B cell (primary cell): ENCODE results near the gene FGF18. TPM values are rescaled to one million over a fixed set of nuclear protein-coding genes. Genes with fewer than 3 reads are reported as not detected.

Source experiments
- ATAC-seq: fragments of 200-7000 bp; cut with Tn5 transposase; one replicate; pipeline ENCODE4 v1.10.0; 2021; ENCODE audit warnings: low read depth, mild to moderate bottlenecking, moderate number of reproducible peaks, moderate library complexity
- CTCF ChIA-PET: fragments of 350-600 bp; sonication (Branson Sonifier 250); formaldehyde crosslinking; loops from one replicate; lab custom pipeline; 2021; ENCODE audit warnings: antibody characterized with exemption, inconsistent platforms; lab: Charles Lee
- POLR2A ChIA-PET: fragments of 350-600 bp; sonication (Branson Sonifier 250); formaldehyde crosslinking; loops from one replicate; lab custom pipeline; 2021; ENCODE audit warnings: antibody characterized with exemption; lab: Charles Lee
- DNase-seq: peaks from one replicate; pipeline ENCODE4 v3.0.0; 2013
- H2AFZ ChIP-seq: 2 replicates; pipeline ENCODE4 v1.6.1; 2012; ENCODE audit warnings: mild to moderate bottlenecking, low read depth, low read length; ENCODE audit not compliant: insufficient read depth, poor library complexity, severe bottlenecking
- H3K27ac ChIP-seq, 2 donors: 1 replicate in 1 of 2; 2 replicates in 1 of 2; pipeline ENCODE4 v1.5.1; 2012 to 2013; ENCODE audit warnings: low read length in 2 of 2, mild to moderate bottlenecking in 2 of 2, moderate library complexity in 1 of 2
- H3K27me3 ChIP-seq, 4 experiments: fragments of 200-600 bp in 1 of 4; sonication (generic) in 1 of 4; replicated peaks in 1 of 4; 1 replicate in 2 of 4; 2 replicates in 2 of 4; pipeline versions ENCODE4 v1.6.1 to v1.7.0; 2013 to 2016; ENCODE audit warnings: low read length in 3 of 4, mild to moderate bottlenecking in 2 of 4, mixed read lengths in 1 of 4, moderate library complexity in 1 of 4; ENCODE audit not compliant: insufficient read depth in 4 of 4, control insufficient read depth in 3 of 4; ENCODE audit errors: control extremely low read depth in 1 of 4
- H3K36me3 ChIP-seq, 2 experiments: replicated peaks in 1 of 2; 1 replicate in 1 of 2; 2 replicates in 1 of 2; pipeline versions ENCODE4 v1.6.1 to v1.7.1; 2013; ENCODE audit warnings: low read length in 1 of 2; ENCODE audit not compliant: insufficient read depth in 2 of 2, control insufficient read depth in 1 of 2; ENCODE audit errors: control extremely low read depth in 1 of 2, extremely low read depth in 1 of 2
- H3K4me1 ChIP-seq, 2 donors: fragments of 200-600 bp in 1 of 2; sonication (generic) in 1 of 2; 1 replicate in 1 of 2; 2 replicates in 1 of 2; pipeline versions ENCODE4 v1.5.1 to v1.6.1; 2013 to 2017; ENCODE audit warnings: low read length in 2 of 2; ENCODE audit not compliant: control insufficient read depth in 2 of 2, insufficient read depth in 2 of 2
- H3K4me2 ChIP-seq: replicated peaks from 2 replicates; pipeline ENCODE3; 2012; ENCODE audit warnings: mild to moderate bottlenecking, low read depth, low read length; ENCODE audit not compliant: poor library complexity, severe bottlenecking
- H3K4me3 ChIP-seq, 5 experiments: fragments of 200-600 bp in 1 of 5; sonication (generic) in 1 of 5; 1 replicate in 3 of 5; 2 replicates in 2 of 5; pipeline versions ENCODE4 v1.5.1 to v1.7.0; 2011 to 2016; ENCODE audit warnings: low read length in 4 of 5, mild to moderate bottlenecking in 4 of 5, low read depth in 2 of 5, control low read depth in 1 of 5, moderate library complexity in 1 of 5; ENCODE audit not compliant: insufficient read depth in 1 of 5; ENCODE audit errors: control extremely low read depth in 1 of 5, extremely low read depth in 1 of 5
- H3K79me2 ChIP-seq: fragments of 200-600 bp; sonication (generic); one replicate; pipeline ENCODE4 v1.6.0; 2016; ENCODE audit warnings: low read length; ENCODE audit not compliant: control insufficient read depth, insufficient read depth
- H3K9ac ChIP-seq: fragments of 200-600 bp; sonication (generic); 2 replicates; pipeline ENCODE4 v1.6.1; 2017; ENCODE audit warnings: mild to moderate bottlenecking, low read length, moderate library complexity
- H3K9me3 ChIP-seq, 3 donors: one replicate each; pipeline versions ENCODE4 v1.6.1 to v1.7.1; 2013; ENCODE audit warnings: low read length in 2 of 3; ENCODE audit not compliant: control insufficient read depth in 2 of 3, insufficient read depth in 1 of 3; ENCODE audit errors: control extremely low read depth in 1 of 3
- H4K20me1 ChIP-seq: 2 replicates; pipeline ENCODE4 v1.6.0; 2012; ENCODE audit warnings: mild to moderate bottlenecking, low read length; ENCODE audit not compliant: insufficient read depth, control insufficient read depth, poor library complexity, severe bottlenecking
- H3K27ac Mint-ChIP-seq: one replicate; pipeline ENCODE4 v1.8.0; 2021; ENCODE audit warnings: mixed read lengths
- H3K27me3 Mint-ChIP-seq: one replicate; pipeline ENCODE4 v1.8.0; 2021; ENCODE audit warnings: mixed read lengths
- H3K4me1 Mint-ChIP-seq: one replicate; pipeline ENCODE4 v1.8.0; 2021; ENCODE audit warnings: mixed read lengths
- H3K4me3 Mint-ChIP-seq: one replicate; pipeline ENCODE4 v1.8.0; 2021; ENCODE audit warnings: mixed read lengths
- H3K9me3 Mint-ChIP-seq: one replicate; pipeline ENCODE4 v1.8.0; 2022; ENCODE audit warnings: mixed read lengths; ENCODE audit not compliant: insufficient read depth
- CTCF ChIP-seq: fragments of 200-600 bp; IDR thresholded peaks from one replicate; pipeline ENCODE4 v1.8.0; 2022; ENCODE audit warnings: antibody characterized with exemption, mild to moderate bottlenecking
- EZH2 ChIP-seq: IDR thresholded peaks from 2 replicates; pipeline ENCODE4 v1.6.1; 2012; ENCODE audit warnings: borderline replicate concordance, low read depth, mild to moderate bottlenecking, moderate library complexity, low read length; ENCODE audit not compliant: insufficient read depth, poor library complexity, severe bottlenecking
- WGBS: methylation state at CpG from one replicate; pipeline ENCODE4 v1.1.5; 2013; ENCODE audit warnings: missing lambda C conversion rate; ENCODE audit not compliant: insufficient coverage; 5-methylcytosine and 5-hydroxymethylcytosine counted together
- intact Hi-C: fragments of 100-400 bp; cut with micrococcal nuclease; formaldehyde crosslinking; loops from one replicate; pipeline ENCODE4 v1.10.0; 2022
- polyA plus RNA-seq: library from polyadenylated mRNA; depleted of rRNA; stranded (reverse); fragments of >200 nt; gene quantifications from 2 replicates; pipeline ENCODE4 v1.2.3, GENCODE V29; 2012
- total RNA-seq, 2 donors: library from RNA; stranded (reverse); fragments of 120-200 nt in 1 of 2; gene quantifications; 1 replicate in 1 of 2; 2 replicates in 1 of 2; pipeline versions ENCODE4 v1.2.3 to v1.2.4, GENCODE V29; 2013 to 2022

The FGF18 gene
- total and polyA plus RNA-seq, 2 donors (not counting 1 experiment from before 2014, with no cell fraction given): 0.06 to 0.15 TPM

GRCh38 chr5:171453988-171454387 is 34.5 kb downstream of the FGF18 start:
- Histone ChIP-seq H3K36me3 (no peaks in the 10 kb centered on the region), H3K9ac (no peak overlapping the region), H3K27me3 (peaks cover 0 to 19% (median 5%) of the 10 kb centered on the region in 4 experiments), H3K9me3 (peaks cover 0 to 3% (median 0%) of the 10 kb centered on the region in 3 donors), H3K4me1 (no peaks in the 10 kb centered on the region), H3K4me2 (no peak overlapping the region), H2AFZ (no peak overlapping the region), H3K4me3 (no peak overlapping the region), H4K20me1 (no peaks in the 10 kb centered on the region), H3K27ac (no peak overlapping the region), H3K79me2 (no peaks in the 10 kb centered on the region)
- Mint-ChIP-seq H3K4me1 (peaks cover 7% of the 10 kb centered on the region), H3K27ac (no peak overlapping the region), H3K4me3 (no peak overlapping the region), H3K27me3 (peaks cover 57% of the 10 kb centered on the region), H3K9me3 (no peaks in the 10 kb centered on the region)
- DNase-seq (no peak), ATAC-seq (no peak)
- TF ChIP-seq EZH2: no peak
- TF ChIP-seq CTCF: no peak
- intact Hi-C loops: no loop called here
- CTCF ChIA-PET: interaction anchor here (0.9 kb wide), 1 partner anchor 8 kb away, joined by 3 read pairs; no protein-coding TSS in a partner anchor
- 91% methylated on average over 2 of the region's 2 CpGs for WGBS
- POLR2A ChIA-PET: no interaction called here

- intact Hi-C loops: no loop called here
- no peak overlapping the region for H2AFZ ChIP-seq
- H3K4me3 ChIP-seq: no peak overlapping the region
- no peak overlapping the region for H3K4me2 ChIP-seq
- peaks cover 0 to 18% (median 5%) of the 10 kb centered on the region in 4 experiments for H3K27me3 ChIP-seq
- Mint-ChIP-seq H3K4me3 (no peak overlapping the region), H3K9me3 (no peaks in the 10 kb centered on the region), H3K27ac (no peak overlapping the region), H3K4me1 (peaks cover 7% of the 10 kb centered on the region), H3K27me3 (peaks cover 57% of the 10 kb centered on the region)
- ChIA-PET CTCF (no interaction called here), POLR2A (no interaction called here)
- no peaks in the 10 kb centered on the region for H3K4me1 ChIP-seq
- TF ChIP-seq CTCF (no peak), EZH2 (no peak)
- H3K27ac ChIP-seq: no peak overlapping the region
- no peaks in the 10 kb centered on the region for H4K20me1 ChIP-seq
- no peak for DNase-seq
- ATAC-seq: no peak
- H3K36me3 ChIP-seq: no peaks in the 10 kb centered on the region
- 79% methylated on average over 4 of the region's 10 CpGs for WGBS
- no peaks in the 10 kb centered on the region for H3K79me2 ChIP-seq
- no peak overlapping the region for H3K9ac ChIP-seq
- H3K9me3 ChIP-seq: peaks cover 0 to 3% (median 0%) of the 10 kb centered on the region in 3 donors
Observed at GRCh38 chr5:171454549-171454948, 35.1 kb downstream of the FGF18 start.
